ENCODE measurements around the gene SUPT5H. TPM values are rescaled to one million over a fixed set of nuclear protein-coding genes. Genes with fewer than 3 reads are reported as not detected.
A peak's percentile ranks its signal among the peaks of the same experiment; 100 is the strongest.

Gene SUPT5H
- total and polyA plus RNA-seq, 2 of the 13 experiments (the other 11 are each of a cell fraction or from before 2014, with no cell fraction given) = 48.2 to 51.7 TPM

- TF ChIP-seq FOXO4 (CRISPR knock-in tag; conservative IDR thresholded peaks at IDR 0.05) (peak; percentile 98; the same call in 1 of the 2 replicates), FOXA3 (CRISPR knock-in tag; IDR thresholded peaks at IDR 0.05) (peak; percentile 49; the same call in 1 of the 2 replicates), ZNF276 (CRISPR knock-in tag; IDR thresholded peaks at IDR 0.05; ENCODE audit: low read depth) (peak; percentile 97), KDM5A (IDR thresholded peaks at IDR 0.05; ENCODE audit: borderline replicate concordance, low read length) (no peak), ZFX (CRISPR knock-in tag; IDR thresholded peaks at IDR 0.05; ENCODE audit: low read depth) (peak; percentile 78), FOXJ3 (CRISPR knock-in tag; IDR thresholded peaks at IDR 0.05; ENCODE audit: borderline replicate concordance) (no peak), ZNF563 (CRISPR knock-in tag; IDR thresholded peaks at IDR 0.05) (peak; percentile 100), RERE (CRISPR knock-in tag; IDR thresholded peaks at IDR 0.05; ENCODE audit: low read depth) (peak; percentile 49; the same call in 1 of the 2 replicates), STAT5B (CRISPR knock-in tag; IDR thresholded peaks at IDR 0.05) (peak; percentile 92; the same call in 1 of the 2 replicates), POGK (CRISPR knock-in tag; conservative IDR thresholded peaks at IDR 0.05) (peak; percentile 84), NFYB (CRISPR knock-in tag; IDR thresholded peaks at IDR 0.05) (peak; percentile 11; the same call in 1 of the 2 replicates), SAFB2 (CRISPR knock-in tag; IDR thresholded peaks at IDR 0.05; ENCODE audit: borderline replicate concordance, low read depth) (peak; percentile 98), ATF4 (CRISPR knock-in tag; IDR thresholded peaks at IDR 0.05) (peak in 1 of 2 experiments; percentile 66; a peak in 1 of 4 replicates), MEIS2 (CRISPR knock-in tag; IDR thresholded peaks at IDR 0.05) (peak; percentile 94), ETV5 (CRISPR knock-in tag; IDR thresholded peaks at IDR 0.05; ENCODE audit: borderline replicate concordance) (peak; percentile 52; the same call in 1 of the 2 replicates), HNRNPK (IDR thresholded peaks at IDR 0.05; ENCODE audit: low read depth, low read length, poor library complexity, severe bottlenecking) (peak; percentile 38)
Observed at GRCh38 chr19:39502640-39503417, 57.4 kb downstream of the SUPT5H start (continued).
